Measurements from ENCODE around the gene DHRS3. TPM values are rescaled to one million over a fixed set of nuclear protein-coding genes. Genes with fewer than 3 reads are reported as not detected.

DHRS3 gene
- total and polyA plus RNA-seq, 2 donors (not counting 3 experiments of a cell fraction or from before 2014, with no cell fraction given) = 54.3 to 75.2 TPM

DNA sequence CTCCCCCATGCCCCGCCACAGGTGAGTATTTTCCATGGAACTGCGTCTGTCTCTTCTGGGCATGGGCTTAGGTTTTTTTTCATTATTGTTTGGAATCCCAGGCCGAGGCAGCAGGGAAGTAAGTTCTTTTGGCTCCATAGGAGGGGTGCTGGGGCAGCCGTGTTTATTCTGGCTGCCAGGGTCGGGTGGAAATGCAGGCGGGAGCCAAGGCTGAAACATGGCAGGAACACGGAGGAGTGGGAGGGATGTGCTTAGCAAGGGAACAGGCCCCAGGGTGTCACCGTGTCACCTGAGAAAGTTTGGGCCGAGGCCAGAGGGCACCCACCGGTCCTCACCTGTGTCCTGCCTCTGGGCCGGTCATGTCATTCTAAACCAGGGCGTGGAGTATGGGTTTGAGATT lies 4.5 kb upstream of the DHRS3 start:
- DNase-seq (ENCODE audit: low read depth, low spot score) (peak; percentile 36), FAIRE-seq (no peak)
- peaks cover 14% of the 10 kb centered on the region for H3K4me1 ChIP-seq (ENCODE audit: control insufficient read depth, extremely low read depth, insufficient read depth, low read length)
- H3K27ac ChIP-seq (ENCODE audit: insufficient read depth, low read depth, low read length) = no peak overlapping the region
- no peak overlapping the region for H3K4me2 ChIP-seq (ENCODE audit: insufficient read depth, low read length)
- no peak overlapping the region for H2AFZ ChIP-seq (ENCODE audit: low read depth, low read length)
- TF ChIP-seq, protein P1, sequence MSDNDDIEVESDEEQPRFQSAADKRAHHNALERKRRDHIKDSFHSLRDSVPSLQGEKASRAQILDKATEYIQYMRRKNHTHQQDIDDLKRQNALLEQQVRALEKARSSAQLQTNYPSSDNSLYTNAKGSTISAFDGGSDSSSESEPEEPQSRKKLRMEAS (IDR thresholded peaks at IDR 0.05; ENCODE audit: insufficient read depth, insufficient read length) = no peak
- TF ChIP-seq FOS (IDR thresholded peaks at IDR 0.05; ENCODE audit: borderline replicate concordance, insufficient read depth, low read length) (no peak), GATA2 (IDR thresholded peaks at IDR 0.05; ENCODE audit: insufficient read depth, insufficient read length, low read depth, low read length) (no peak), MYC (IDR thresholded peaks at IDR 0.05; ENCODE audit: low read depth, low read length) (no peak), POLR2AphosphoS5 (IDR thresholded peaks at IDR 0.05; ENCODE audit: insufficient read depth, low read depth, low read length) (no peak), JUN (IDR thresholded peaks at IDR 0.05; ENCODE audit: borderline replicate concordance, insufficient read depth, insufficient read length, low read depth) (no peak), POLR2A (IDR thresholded peaks at IDR 0.05; ENCODE audit: low read depth, low read length) (no peak), EZH2 (IDR thresholded peaks at IDR 0.05; ENCODE audit: borderline replicate concordance, low read depth, low read length, severe bottlenecking) (no peak)
- TF ChIP-seq, protein P2, sequence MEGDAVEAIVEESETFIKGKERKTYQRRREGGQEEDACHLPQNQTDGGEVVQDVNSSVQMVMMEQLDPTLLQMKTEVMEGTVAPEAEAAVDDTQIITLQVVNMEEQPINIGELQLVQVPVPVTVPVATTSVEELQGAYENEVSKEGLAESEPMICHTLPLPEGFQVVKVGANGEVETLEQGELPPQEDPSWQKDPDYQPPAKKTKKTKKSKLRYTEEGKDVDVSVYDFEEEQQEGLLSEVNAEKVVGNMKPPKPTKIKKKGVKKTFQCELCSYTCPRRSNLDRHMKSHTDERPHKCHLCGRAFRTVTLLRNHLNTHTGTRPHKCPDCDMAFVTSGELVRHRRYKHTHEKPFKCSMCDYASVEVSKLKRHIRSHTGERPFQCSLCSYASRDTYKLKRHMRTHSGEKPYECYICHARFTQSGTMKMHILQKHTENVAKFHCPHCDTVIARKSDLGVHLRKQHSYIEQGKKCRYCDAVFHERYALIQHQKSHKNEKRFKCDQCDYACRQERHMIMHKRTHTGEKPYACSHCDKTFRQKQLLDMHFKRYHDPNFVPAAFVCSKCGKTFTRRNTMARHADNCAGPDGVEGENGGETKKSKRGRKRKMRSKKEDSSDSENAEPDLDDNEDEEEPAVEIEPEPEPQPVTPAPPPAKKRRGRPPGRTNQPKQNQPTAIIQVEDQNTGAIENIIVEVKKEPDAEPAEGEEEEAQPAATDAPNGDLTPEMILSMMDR (IDR thresholded peaks at IDR 0.05; ENCODE audit: extremely low read depth in 1 of 2, insufficient read depth in 1 of 2, low read depth in 1 of 2, low read length in 2 of 2) = no peak
- H4K20me1 ChIP-seq (replicated peaks; ENCODE audit: control insufficient read depth, extremely low read depth, insufficient read depth, low read length) = no peaks in the 10 kb centered on the region
- no peaks in the 10 kb centered on the region for H3K9me1 ChIP-seq (replicated peaks; ENCODE audit: control insufficient read depth, extremely low read depth, insufficient read depth, low read length)
- H3K27me3 ChIP-seq (ENCODE audit: control insufficient read depth in 2 of 2, insufficient read depth in 2 of 2, low read length in 2 of 2) = no peaks in the 10 kb centered on the region
- intact Hi-C loops (cut with micrococcal nuclease) (no loop called here), dilution Hi-C loops (cut with MboI; ENCODE audit: extremely low pct_ligation_motif_present, low sequenced_read_pairs) (no loop called here)
- H3K4me3 ChIP-seq (replicated peaks in 1 of 3; ENCODE audit: insufficient read depth in 1 of 3, low read depth in 1 of 3, low read length in 3 of 3) = no peak overlapping the region
- CTCF ChIA-PET = interaction anchor here (0.9 to 9.2 kb wide), 6 partner anchors 20 to 350 kb away, joined by 3 to 131 read pairs (median 44); no protein-coding TSS in a partner anchor
- POLR2A ChIA-PET = no interaction called here
- BruUV-seq (replicated peaks) = no TSS peak
- no peaks in the 10 kb centered on the region for H3K79me2 ChIP-seq (ENCODE audit: control insufficient read depth, insufficient read depth, low read length)
- H3K9ac ChIP-seq (replicated peaks; ENCODE audit: extremely low read depth, insufficient read depth, low read length) = no peak overlapping the region
- no peaks in the 10 kb centered on the region for H3K9me3 ChIP-seq (replicated peaks; ENCODE audit: control insufficient read depth, insufficient read depth, low read length)
- no peaks in the 10 kb centered on the region for H3K36me3 ChIP-seq (ENCODE audit: control insufficient read depth in 2 of 2, extremely low read depth in 1 of 2, insufficient read depth in 2 of 2, low read length in 2 of 2)
